ENCODE measurements around the gene POLK.
"Not testable (repeated sequence)": the region's sequence is repeated elsewhere in the genome, so short reads cannot be mapped to it uniquely, and the experiment has no call there.

Gene POLK

GRCh38 chr5:75551471-75551870 is 39.8 kb downstream of the POLK start:
- DNase-seq = no peak

GRCh38 chr5:75552764-75553163 is 41.1 kb downstream of the POLK start:
- no peak for DNase-seq

DNA sequence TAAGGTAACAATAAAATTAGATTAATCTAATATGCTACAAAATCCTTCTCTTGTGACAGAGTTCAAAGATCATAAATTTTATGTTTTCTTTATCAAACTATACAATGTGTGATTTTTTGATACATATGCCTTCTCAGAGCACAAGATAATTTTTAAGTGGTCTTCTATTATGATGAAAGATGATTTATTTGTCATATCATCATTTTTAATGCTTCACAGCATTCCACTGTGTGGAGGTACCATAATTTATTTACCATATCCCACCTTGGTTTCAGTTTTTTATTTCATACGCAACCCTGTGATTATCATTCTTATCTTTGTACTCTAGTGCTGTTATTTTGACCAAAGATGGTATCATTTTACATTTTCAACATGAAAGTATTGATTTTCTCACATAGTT is 41.7 kb downstream of the POLK start:
- no peak for DNase-seq

GRCh38 chr5:75558221-75558620 is 46.5 kb downstream of the POLK start:
- DNase-seq = no peak

DNA sequence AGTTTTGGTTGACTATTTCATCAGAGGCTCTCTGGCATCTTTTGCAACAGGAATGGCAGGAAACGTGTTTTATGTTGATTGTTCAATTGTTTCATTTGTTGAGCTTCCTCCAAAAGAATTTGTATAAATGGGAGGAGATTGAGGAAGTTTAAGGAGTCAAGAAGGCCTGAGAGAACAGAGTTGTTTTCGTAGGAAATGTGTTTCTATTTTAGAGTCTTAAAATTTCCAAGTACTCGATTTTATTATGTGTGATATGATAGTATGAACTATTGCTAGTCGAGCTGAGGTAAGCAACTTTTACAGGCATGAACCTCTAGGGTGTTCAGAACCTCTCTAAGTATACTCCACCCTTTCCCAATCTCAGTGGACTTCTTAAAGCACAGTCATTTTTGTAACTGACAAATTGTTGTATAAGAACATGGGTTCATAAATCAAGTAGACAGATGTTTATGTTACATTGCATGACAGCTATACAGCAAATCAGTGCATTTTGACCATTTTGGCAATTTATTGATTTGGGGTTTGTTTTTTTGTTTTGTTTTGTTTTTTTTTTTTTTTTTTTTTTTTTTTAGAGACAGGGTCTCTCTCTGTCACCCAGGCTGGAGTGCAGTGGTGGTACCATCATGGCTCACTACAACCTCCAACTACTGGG is 47.4 kb downstream of the POLK start:
- no peak for DNase-seq

- DNase-seq = not testable (repeated sequence)
Measured at GRCh38 chr5:75560655-75561054, 49.0 kb downstream of the POLK start.

DNA sequence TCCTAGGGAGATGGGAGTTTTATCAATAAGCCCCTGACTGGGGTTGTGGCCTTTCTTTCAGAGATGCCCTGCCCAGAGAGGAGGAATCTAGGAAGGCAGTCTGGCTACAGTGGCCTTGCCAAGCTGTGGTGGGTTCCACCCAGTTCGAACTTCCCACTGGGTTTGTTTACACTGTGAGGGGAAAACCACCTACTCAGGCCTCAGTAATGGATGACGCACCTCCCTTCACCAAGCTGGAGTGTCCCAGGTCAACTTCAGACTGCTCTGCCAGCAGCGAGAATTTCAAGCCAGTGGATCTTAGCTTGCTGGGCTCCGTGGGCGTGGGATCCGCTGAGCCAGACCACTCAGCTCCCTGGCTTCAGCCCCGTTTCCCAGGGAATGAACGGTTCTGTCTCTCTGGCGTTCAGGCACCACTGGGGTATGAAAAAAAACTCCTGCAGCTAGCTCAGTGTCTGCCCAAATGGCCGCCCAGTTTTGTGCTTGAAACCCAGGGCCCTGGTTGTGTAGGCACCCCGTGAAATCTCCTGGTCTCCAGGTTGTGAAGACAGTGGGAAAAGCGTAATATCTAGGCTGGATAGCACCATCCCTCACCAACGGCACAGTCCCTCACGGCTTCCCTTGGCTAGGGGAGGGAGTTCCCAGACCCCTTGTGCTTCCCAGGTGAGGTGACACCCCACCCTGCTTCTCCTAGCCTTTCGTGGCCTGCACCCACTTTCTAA is 54.5 kb downstream of the POLK start:
- not testable (repeated sequence) for DNase-seq

DNA sequence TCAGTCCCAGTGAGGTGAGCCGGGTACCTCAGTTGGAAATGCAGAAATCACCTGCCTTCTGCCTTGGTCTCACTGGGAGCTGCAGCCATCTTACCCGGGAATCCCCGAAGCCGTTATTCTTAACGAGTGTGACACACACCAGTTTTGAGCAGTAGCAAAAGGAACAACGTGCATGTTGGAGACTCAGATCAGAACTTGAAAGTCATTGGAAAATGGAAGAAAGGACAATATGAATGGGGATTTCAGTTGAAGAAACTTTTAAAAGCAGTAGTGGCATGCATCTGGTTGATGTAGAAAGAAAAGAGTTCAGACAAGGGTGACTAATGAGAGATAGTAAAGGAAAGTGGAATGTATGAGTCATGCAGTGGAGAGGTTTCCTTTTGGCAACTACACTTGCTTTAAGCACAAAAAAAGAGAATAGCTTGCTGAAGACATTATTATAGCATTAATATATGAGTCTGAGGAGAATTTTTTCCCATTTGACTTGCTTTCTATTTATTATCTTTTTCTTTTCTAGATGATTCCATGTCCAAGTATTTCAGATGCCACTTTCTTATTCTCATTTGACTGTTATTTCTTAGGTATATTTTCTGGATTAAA is 55.1 kb downstream of the POLK start:
- DNase-seq = no peak

DNA sequence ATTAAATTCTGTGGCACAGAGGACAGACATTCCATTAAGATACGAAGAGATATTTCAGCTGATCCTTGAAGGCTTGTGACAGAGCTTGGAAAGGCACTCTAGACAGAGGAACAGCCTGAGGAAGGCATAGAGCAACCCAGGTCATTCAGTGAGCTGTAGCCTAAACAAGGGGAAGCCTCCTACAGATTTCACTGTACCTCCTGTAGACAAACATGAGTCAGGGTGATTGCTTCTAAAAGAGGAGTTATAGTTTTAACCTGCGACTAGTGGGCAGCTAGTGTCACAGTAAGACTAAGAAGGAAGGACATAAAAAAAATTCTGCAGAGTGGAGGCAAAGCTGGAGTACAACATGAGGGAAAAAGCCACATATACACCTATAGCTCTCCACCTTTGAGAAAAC is 56.0 kb downstream of the POLK start:
- no peak for DNase-seq

GRCh38 chr5:75568202-75568601 is 56.5 kb downstream of the POLK start:
- DNase-seq = no peak

DNA sequence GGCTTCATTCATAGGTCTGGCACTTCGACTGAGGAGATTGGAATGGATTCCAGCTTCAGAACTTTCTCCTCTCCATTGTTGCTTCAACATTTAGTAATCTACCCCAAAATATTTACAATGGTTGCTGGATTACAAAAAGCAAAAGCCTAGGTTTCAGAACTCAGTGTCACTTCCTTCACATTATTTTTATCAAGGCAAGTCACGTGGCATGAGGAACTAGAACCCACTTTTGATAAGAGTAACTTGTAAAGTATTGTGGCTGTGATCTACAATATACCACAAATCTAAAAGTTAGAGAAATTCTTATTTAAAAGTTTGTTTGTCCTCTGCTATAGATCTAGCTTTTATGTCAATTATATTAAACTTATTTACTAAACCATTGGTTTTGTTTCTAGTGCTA is 59.9 kb downstream of the POLK start:
- no peak for DNase-seq

DNA sequence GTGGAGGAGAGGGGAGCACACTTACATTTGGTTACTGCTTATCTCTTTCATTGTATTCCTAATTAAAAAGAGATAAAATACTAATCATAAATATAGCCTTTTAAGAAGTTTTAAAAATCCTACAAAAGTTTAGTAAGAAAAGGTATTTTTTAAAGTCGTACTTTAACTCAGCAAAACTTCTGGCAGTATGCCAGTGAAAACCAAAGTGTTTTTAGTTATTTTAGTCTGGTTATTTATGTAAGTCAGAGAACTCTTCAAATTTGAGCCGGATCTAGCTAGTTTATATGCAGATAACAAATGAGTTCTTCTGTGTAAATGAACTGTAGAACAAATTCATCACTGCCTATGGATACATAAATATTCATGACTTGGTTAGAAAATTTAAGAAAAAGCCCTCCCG is 63.1 kb downstream of the POLK start:
- no peak for DNase-seq

GRCh38 chr5:75578280-75578679 is 66.6 kb downstream of the POLK start:
- DNase-seq = not testable (repeated sequence)

DNA sequence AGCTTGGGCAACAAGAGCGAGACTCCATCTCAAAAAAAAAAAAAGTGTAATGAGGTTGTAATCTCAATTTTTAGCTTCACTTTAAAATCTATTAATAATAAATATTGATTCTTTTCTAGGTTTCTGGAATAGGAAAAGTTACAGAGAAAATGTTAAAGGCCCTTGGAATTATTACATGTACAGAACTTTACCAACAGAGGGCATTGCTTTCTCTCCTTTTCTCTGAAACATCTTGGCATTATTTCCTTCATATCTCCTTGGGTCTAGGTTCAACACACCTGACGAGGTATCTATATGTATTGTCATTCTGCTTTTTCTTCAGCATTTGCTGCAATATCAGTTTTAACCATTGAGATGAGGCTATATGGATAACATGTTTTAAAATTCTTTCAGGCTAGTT is 73.0 kb downstream of the POLK start:
- no peak for DNase-seq

GRCh38 chr5:75588666-75589065 is 77.0 kb downstream of the POLK start:
- DNase-seq = no peak

- no peak for DNase-seq
Measured at GRCh38 chr5:75600535-75600934, 88.8 kb downstream of the POLK start.

- DNase-seq = no peak
Measured at GRCh38 chr5:75601567-75601966, 89.9 kb downstream of the POLK start.

DNA sequence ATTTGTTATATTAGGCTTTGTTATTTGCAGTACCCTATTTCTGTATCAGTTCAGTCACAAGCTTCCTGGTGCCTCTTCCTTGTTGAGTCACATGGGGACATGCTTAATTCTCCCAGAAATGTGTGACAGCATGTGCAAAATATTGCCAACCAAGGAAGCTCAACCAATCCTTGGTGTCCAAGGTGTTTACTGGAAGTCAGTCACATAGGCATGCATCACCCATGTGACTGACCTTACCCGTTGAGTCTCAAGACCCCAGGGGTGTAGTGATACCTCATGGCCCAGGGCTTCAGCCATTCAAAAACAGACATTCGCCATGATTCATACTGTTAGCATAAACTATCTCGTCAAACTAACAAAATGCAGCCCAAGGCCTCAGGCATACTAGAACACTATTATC is 90.3 kb downstream of the POLK start:
- no peak for DNase-seq

- no peak for DNase-seq
Measured at GRCh38 chr5:75603371-75603770, 91.7 kb downstream of the POLK start.

DNA sequence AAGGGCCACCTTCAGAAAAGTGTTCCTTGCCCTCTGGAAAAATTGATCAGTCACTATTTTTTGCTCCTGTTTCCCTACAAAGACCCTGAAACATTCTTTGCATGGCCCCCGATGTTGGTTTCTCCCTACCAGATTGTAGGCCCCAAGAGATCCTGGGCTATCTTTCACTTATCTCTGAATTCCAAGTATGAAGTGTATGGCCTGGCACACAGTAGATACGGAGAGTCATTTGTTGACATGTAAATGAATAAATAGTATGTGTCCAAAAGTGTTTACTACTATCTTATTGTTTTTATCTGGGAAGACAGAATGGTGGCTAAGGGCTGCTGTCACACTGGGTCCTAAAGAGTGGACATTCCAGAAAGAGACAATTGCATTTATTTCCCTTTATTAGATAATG is 92.1 kb downstream of the POLK start:
- DNase-seq = no peak

DNA sequence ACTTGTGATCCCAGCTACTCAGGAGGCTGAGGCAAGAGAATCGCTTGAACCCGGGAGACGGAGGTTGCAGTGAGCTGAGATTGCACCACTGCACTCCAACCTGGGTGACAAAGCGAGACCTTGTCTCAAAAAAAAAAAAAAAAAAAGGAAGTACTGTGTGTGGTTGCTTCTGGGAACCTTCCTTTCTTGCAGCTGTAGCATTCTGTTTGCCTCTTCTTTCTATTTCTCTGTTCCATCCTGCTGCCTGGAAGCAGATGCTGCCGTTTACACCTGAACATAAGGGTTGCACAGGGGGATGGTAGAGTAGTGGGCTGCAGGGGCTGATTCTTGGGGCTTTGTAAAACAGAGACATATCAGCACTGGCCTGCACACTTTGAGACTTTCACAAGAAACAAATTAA is 95.7 kb downstream of the POLK start:
- DNase-seq = not testable (repeated sequence)

DNA sequence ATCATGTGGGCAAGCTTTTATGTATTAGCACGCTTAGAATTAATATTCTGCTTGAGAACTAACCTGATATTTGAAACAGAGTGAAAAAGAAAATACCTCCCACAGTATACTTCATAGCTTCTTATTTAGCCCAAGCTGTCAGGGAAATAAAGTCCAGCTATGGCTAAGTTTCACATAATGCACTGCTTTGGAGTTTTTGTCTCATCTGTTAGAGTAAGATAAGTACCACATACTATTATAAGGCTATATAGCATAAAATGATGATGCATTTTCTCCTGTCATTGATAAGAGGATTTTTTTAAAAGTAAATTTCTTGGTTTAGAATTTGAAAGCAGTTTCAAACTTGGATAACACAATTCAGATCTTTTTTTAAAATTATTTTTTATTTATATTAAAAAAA is 97.2 kb downstream of the POLK start:
- DNase-seq = no peak

- DNase-seq = no peak
Measured at GRCh38 chr5:75610201-75610600, 98.5 kb downstream of the POLK start.

GRCh38 chr5:75610859-75611310 is 99.2 kb downstream of the POLK start:
- DNase-seq = not testable (repeated sequence)

Data from C1 segment of cervical spinal cord (tissue), 14 donors.